HL-60 (cell line): ENCODE results near the gene AMT.

Source experiments
- DNase-seq, 2 experiments: peaks; one replicate each; pipeline ENCODE4 v3.0.0-alpha.2; 2010 to 2020; ENCODE audit warnings: low read depth in 1 of 2, low spot score in 1 of 2
- H3K27ac ChIP-seq: fragments of 250-450 bp; sonication (Bioruptor Pico); replicated peaks from 2 replicates; pipeline ENCODE4 v1.5.1; 2020; ENCODE audit warnings: mild to moderate bottlenecking, moderate library complexity
- H3K27me3 ChIP-seq: fragments of 250-450 bp; sonication (Bioruptor Pico); 2 replicates; pipeline ENCODE4 v1.5.1; 2021; ENCODE audit warnings: mild to moderate bottlenecking, moderate library complexity; ENCODE audit not compliant: insufficient read depth, poor library complexity, severe bottlenecking
- H3K4me3 ChIP-seq: replicated peaks from 2 replicates; pipeline ENCODE4 v1.5.1; 2011; ENCODE audit warnings: mild to moderate bottlenecking, control low read depth, low read length; ENCODE audit not compliant: insufficient read depth
- GABPA ChIP-seq: IDR thresholded peaks from 2 replicates; pipeline ENCODE4 v1.6.1; 2012; ENCODE audit warnings: low read depth
- POLR2AphosphoS5 ChIP-seq: IDR thresholded peaks from 2 replicates; pipeline ENCODE4 v1.6.1; 2012; ENCODE audit warnings: low read depth
- SPI1 ChIP-seq: IDR thresholded peaks from 2 replicates; pipeline ENCODE4 v1.6.1; 2012; ENCODE audit warnings: low read depth, mild to moderate bottlenecking, borderline replicate concordance
- TF ChIP-seq, protein P1 (sequence below): IDR thresholded peaks from 2 replicates; pipeline ENCODE4 v1.6.1; 2012; ENCODE audit warnings: low read depth; ENCODE audit not compliant: insufficient replicate concordance
- TF ChIP-seq, protein P2 (sequence below): IDR thresholded peaks from one replicate; pipeline ENCODE4 v1.5.1; 2011; ENCODE audit warnings: low read length, control low read depth, inconsistent platforms; ENCODE audit not compliant: insufficient read depth

AMT gene

DNA sequence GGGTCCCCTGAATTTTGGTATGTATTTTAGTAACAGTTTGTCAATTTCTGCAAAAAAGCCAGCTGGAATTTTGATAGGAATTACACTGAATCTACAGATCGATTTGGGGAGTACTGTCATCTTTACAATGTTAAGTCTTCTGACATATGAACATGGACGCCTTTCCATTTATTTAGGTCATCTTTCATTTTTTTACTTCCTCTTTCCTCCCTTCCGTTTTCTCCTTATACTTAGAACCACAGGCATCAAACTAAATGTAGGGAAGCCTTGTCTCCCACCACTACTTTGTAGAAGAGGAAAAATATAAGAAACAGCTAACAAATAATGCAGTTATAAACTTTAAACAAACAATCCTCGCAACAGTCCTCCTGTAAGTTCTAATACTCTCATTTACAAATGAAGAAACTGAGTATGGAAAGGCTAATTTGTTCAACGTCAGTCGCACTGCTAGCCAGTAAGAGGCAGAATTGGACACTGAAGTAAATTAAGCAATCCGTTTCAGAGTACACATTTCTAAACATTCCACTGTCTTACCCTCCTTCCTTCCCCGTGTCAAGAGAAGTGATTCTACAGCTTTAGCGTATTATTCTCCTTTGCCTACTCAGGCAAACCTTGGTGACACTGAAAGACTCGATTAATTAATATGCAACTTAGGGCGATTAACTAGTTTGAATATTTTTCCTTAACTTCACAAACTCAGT, 36.1 kb downstream of the AMT start:
- peak in 1 of 2 experiments; percentile 46 for DNase-seq
- Histone ChIP-seq H3K27me3 (no peaks in the 10 kb centered on the region), H3K4me3 (no peak overlapping the region), H3K27ac (peak overlapping the region; percentile 43)
- TF ChIP-seq POLR2AphosphoS5 (no peak), GABPA (no peak), SPI1 (peak; percentile 67; the same call in 1 of the 2 replicates)
- TF ChIP-seq, protein P1, sequence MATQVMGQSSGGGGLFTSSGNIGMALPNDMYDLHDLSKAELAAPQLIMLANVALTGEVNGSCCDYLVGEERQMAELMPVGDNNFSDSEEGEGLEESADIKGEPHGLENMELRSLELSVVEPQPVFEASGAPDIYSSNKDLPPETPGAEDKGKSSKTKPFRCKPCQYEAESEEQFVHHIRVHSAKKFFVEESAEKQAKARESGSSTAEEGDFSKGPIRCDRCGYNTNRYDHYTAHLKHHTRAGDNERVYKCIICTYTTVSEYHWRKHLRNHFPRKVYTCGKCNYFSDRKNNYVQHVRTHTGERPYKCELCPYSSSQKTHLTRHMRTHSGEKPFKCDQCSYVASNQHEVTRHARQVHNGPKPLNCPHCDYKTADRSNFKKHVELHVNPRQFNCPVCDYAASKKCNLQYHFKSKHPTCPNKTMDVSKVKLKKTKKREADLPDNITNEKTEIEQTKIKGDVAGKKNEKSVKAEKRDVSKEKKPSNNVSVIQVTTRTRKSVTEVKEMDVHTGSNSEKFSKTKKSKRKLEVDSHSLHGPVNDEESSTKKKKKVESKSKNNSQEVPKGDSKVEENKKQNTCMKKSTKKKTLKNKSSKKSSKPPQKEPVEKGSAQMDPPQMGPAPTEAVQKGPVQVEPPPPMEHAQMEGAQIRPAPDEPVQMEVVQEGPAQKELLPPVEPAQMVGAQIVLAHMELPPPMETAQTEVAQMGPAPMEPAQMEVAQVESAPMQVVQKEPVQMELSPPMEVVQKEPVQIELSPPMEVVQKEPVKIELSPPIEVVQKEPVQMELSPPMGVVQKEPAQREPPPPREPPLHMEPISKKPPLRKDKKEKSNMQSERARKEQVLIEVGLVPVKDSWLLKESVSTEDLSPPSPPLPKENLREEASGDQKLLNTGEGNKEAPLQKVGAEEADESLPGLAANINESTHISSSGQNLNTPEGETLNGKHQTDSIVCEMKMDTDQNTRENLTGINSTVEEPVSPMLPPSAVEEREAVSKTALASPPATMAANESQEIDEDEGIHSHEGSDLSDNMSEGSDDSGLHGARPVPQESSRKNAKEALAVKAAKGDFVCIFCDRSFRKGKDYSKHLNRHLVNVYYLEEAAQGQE: no peak
- TF ChIP-seq, protein P2, sequence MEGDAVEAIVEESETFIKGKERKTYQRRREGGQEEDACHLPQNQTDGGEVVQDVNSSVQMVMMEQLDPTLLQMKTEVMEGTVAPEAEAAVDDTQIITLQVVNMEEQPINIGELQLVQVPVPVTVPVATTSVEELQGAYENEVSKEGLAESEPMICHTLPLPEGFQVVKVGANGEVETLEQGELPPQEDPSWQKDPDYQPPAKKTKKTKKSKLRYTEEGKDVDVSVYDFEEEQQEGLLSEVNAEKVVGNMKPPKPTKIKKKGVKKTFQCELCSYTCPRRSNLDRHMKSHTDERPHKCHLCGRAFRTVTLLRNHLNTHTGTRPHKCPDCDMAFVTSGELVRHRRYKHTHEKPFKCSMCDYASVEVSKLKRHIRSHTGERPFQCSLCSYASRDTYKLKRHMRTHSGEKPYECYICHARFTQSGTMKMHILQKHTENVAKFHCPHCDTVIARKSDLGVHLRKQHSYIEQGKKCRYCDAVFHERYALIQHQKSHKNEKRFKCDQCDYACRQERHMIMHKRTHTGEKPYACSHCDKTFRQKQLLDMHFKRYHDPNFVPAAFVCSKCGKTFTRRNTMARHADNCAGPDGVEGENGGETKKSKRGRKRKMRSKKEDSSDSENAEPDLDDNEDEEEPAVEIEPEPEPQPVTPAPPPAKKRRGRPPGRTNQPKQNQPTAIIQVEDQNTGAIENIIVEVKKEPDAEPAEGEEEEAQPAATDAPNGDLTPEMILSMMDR: no peak

DNA sequence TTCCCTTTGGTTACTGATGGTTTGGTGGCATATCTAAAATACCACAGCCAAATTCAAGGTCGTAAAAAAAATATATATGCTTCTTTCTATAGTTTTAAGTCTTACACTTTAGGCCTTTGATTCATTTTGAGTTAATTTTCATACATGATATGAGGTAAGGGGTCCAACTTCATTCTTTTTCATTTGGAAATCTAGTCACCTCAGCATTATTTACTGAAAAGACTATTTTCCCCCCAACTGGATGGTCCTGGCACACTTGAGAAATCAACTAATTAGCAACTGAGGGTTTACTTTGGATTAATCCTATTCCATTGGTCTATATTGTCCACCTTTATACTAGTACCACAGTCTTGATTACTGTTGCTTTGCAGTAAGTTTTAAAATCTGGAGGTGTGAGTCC, 36.7 kb downstream of the AMT start:
- no peaks in the 10 kb centered on the region for H3K27me3 ChIP-seq
- no peak for TF ChIP-seq GABPA
- no peak for TF ChIP-seq SPI1
- TF ChIP-seq, protein P1: no peak
- no peak for TF ChIP-seq POLR2AphosphoS5
- TF ChIP-seq, protein P2: no peak
- no peak for DNase-seq
- no peak overlapping the region for H3K4me3 ChIP-seq
- H3K27ac ChIP-seq: peak overlapping the region; percentile 43; the same call in 1 of the 2 replicates

DNA sequence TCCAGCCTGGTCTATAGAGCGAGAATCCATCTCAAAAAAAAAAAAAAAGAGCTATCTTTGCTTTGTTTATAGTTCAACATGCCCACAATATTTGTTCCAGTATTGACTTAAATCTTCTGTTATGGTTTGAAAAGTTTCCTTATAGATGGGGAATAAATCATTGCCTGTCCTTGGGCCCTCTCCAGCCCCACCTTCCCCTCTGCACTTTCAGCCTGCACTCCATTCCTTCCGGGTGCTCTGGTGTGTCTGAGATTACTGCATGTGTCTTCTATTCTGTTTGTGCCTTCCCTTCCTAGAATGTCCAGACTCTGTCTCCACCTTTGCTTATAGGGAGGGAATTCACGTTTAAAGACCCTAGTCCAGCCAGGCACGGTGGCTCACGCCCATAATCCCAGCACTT, 38.9 kb downstream of the AMT start:
- no peak overlapping the region for H3K4me3 ChIP-seq
- DNase-seq: no peak
- TF ChIP-seq POLR2AphosphoS5 (no peak), SPI1 (no peak), GABPA (no peak)
- TF ChIP-seq, protein P2: no peak
- TF ChIP-seq, protein P1: no peak
- no peaks in the 10 kb centered on the region for H3K27me3 ChIP-seq
- no peak overlapping the region for H3K27ac ChIP-seq
